HCT116 (cell line): ENCODE results near the gene PFKFB3. TPM values are rescaled to one million over a fixed set of nuclear protein-coding genes. Genes with fewer than 3 reads are reported as not detected.

Experiments used
- ATAC-seq: fragments of 200-7000 bp; cut with Tn5 transposase; 2 replicates; pipeline ENCODE4 v1.9.1; 2020; ENCODE audit warnings: mild to moderate bottlenecking, moderate library complexity
- BruUV-seq: library from RNA; stranded (reverse); fragments of 400-500 nt; replicated peaks from 2 replicates; lab custom pipeline; 2021; lab: Mats Ljungman, UMichigan
- CTCF ChIA-PET: fragments of 300-600 bp; sonication (Branson Sonifier 250); formaldehyde crosslinking; loops from one replicate; lab custom pipeline; 2021; ENCODE audit warnings: antibody characterized with exemption; lab: Charles Lee
- POLR2A ChIA-PET: fragments of 300-600, 350-600 bp; sonication (Branson Sonifier 250); formaldehyde crosslinking; loops from one replicate; lab custom pipeline; 2021; ENCODE audit warnings: antibody characterized with exemption; lab: Charles Lee
- RAD21 ChIA-PET, 2 experiments: fragments of 300-600 bp; sonication (Branson Sonifier 250); formaldehyde crosslinking; loops; one replicate each; lab custom pipeline; 2023; ENCODE audit warnings: low total read pairs in 2 of 2; ENCODE audit not compliant: uncharacterized antibody in 2 of 2, unreplicated experiment in 2 of 2, low non-redundant PET in 1 of 2; lab: Charles Lee
- DNase-seq: peaks from one replicate; pipeline ENCODE4 v3.0.0-alpha.2; 2010; ENCODE audit warnings: low read depth, low spot score
- H2AFZ ChIP-seq: fragments of 200-600 bp; shearing (Covaris generic), sonication (generic); 2 replicates; pipeline ENCODE4 v1.6.1; 2017; ENCODE audit warnings: low read depth, mixed run types, mixed read lengths, antibody characterized with exemption, low read length; ENCODE audit not compliant: poor library complexity, severe bottlenecking
- H3K27ac ChIP-seq: 2 replicates; pipeline ENCODE4 v1.5.1; 2012; ENCODE audit warnings: low read depth, low read length
- H3K27me3 ChIP-seq: fragments of 200-600 bp; sonication (generic); 2 replicates; pipeline ENCODE4 v1.6.1; 2016; ENCODE audit warnings: mixed run types, low read length, mixed read lengths; ENCODE audit not compliant: insufficient read depth
- H3K36me3 ChIP-seq, 2 experiments: fragments of 200-500 bp in 1 of 2; fragments of 200-600 bp in 1 of 2; sonication (Bioruptor generic) in 1 of 2; sonication (generic) in 1 of 2; 2 replicates each; pipeline versions ENCODE4 v1.5.1 to v1.6.1; 2014 to 2016; ENCODE audit warnings: low read length in 2 of 2, inconsistent platforms in 1 of 2, mixed read lengths in 1 of 2, mixed run types in 1 of 2; ENCODE audit not compliant: insufficient read depth in 2 of 2, control insufficient read depth in 1 of 2
- H3K4me1 ChIP-seq, 2 experiments: fragments of 200-600 bp in 1 of 2; sonication (generic) in 1 of 2; 2 replicates each; pipeline versions ENCODE4 v1.5.1 to v1.6.1; 2012 to 2017; ENCODE audit warnings: low read length in 2 of 2, inconsistent platforms in 1 of 2, mild to moderate bottlenecking in 1 of 2, mixed read lengths in 1 of 2, mixed run types in 1 of 2, moderate library complexity in 1 of 2; ENCODE audit not compliant: insufficient read depth in 2 of 2, control insufficient read depth in 1 of 2
- H3K4me2 ChIP-seq: fragments of 200-600 bp; sonication (generic); 2 replicates; pipeline ENCODE4 v1.6.1; 2017; ENCODE audit warnings: mixed run types, low read length, mixed read lengths
- H3K4me3 ChIP-seq, 2 experiments: fragments of 200-600 bp in 1 of 2; sonication (generic) in 1 of 2; replicated peaks in 1 of 2; 2 replicates each; pipeline ENCODE4 v1.5.1; 2011 to 2016; ENCODE audit warnings: low read length in 2 of 2, control low read depth in 1 of 2, low read depth in 1 of 2, mild to moderate bottlenecking in 1 of 2, mixed read lengths in 1 of 2, mixed run types in 1 of 2
- H3K79me2 ChIP-seq: fragments of 200-600 bp; sonication (generic); 2 replicates; pipeline ENCODE4 v1.6.1; 2017; ENCODE audit warnings: mild to moderate bottlenecking, mixed run types, low read length, moderate library complexity, mixed read lengths; ENCODE audit not compliant: insufficient read depth
- H3K9ac ChIP-seq: fragments of 200-600 bp; sonication (generic); 2 replicates; pipeline ENCODE4 v1.6.1; 2016; ENCODE audit warnings: low read length, mixed read lengths
- H3K9me2 ChIP-seq: fragments of 200-600 bp; sonication (generic), shearing (Covaris generic); 2 replicates; pipeline ENCODE4 v1.6.1; 2017; ENCODE audit warnings: mixed run types, mild to moderate bottlenecking, moderate library complexity; ENCODE audit not compliant: insufficient read depth
- H3K9me3 ChIP-seq, 2 experiments: fragments of 200-500 bp in 1 of 2; fragments of 200-600 bp in 1 of 2; sonication (Bioruptor generic) in 1 of 2; sonication (generic) in 1 of 2; 2 replicates each; pipeline ENCODE4 v1.6.1; 2014 to 2017; ENCODE audit warnings: low read length in 2 of 2, mixed read lengths in 2 of 2, inconsistent platforms in 1 of 2, low read depth in 1 of 2, mild to moderate bottlenecking in 1 of 2, mixed run types in 1 of 2, moderate library complexity in 1 of 2; ENCODE audit not compliant: control insufficient read depth in 1 of 2, insufficient read depth in 1 of 2
- H4K20me1 ChIP-seq: fragments of 200-600 bp; sonication (generic), shearing (Covaris generic); 2 replicates; pipeline ENCODE4 v1.6.1; 2017; ENCODE audit warnings: mixed run types, mild to moderate bottlenecking, moderate library complexity; ENCODE audit not compliant: insufficient read depth
- ATF3 ChIP-seq: IDR thresholded peaks from 2 replicates; pipeline ENCODE4 v1.6.1; 2012
- CBX3 ChIP-seq: IDR thresholded peaks from 2 replicates; pipeline ENCODE4 v1.6.1; 2012; ENCODE audit warnings: low read depth
- EZH2 ChIP-seq: fragments of 200-600 bp; sonication (generic); IDR thresholded peaks from 2 replicates; pipeline ENCODE4 v1.6.1; 2017; ENCODE audit warnings: antibody characterized with exemption, mixed run types
- JUND ChIP-seq: IDR thresholded peaks from 2 replicates; pipeline ENCODE4 v1.6.1; 2012
- MAX ChIP-seq: IDR thresholded peaks from 2 replicates; pipeline ENCODE4 v1.6.1; 2012
- POLR2A ChIP-seq: IDR thresholded peaks from 2 replicates; pipeline ENCODE4 v1.7.0; 2011; ENCODE audit warnings: borderline replicate concordance; ENCODE audit not compliant: insufficient read depth, insufficient read length; ENCODE audit errors: extremely low read depth
- POLR2AphosphoS5 ChIP-seq: IDR thresholded peaks from 2 replicates; pipeline ENCODE4 v1.6.1; 2011; ENCODE audit warnings: mild to moderate bottlenecking, low read depth, low read length, moderate library complexity
- RAD21 ChIP-seq: IDR thresholded peaks from 2 replicates; pipeline ENCODE4 v1.6.1; 2012; ENCODE audit warnings: low read depth, mild to moderate bottlenecking
- REST ChIP-seq: IDR thresholded peaks from 2 replicates; pipeline ENCODE4 v1.6.1; 2012; ENCODE audit warnings: low read depth
- SP1 ChIP-seq: IDR thresholded peaks from 2 replicates; pipeline ENCODE4 v1.6.1; 2012; ENCODE audit warnings: low read depth
- SRF ChIP-seq: IDR thresholded peaks from 2 replicates; pipeline ENCODE4 v1.6.1; 2012; ENCODE audit warnings: low read depth
- YY1 ChIP-seq: IDR thresholded peaks from 2 replicates; pipeline ENCODE4 v1.6.1; 2011; ENCODE audit warnings: low read length, low read depth, moderate library complexity, mild to moderate bottlenecking; ENCODE audit not compliant: insufficient replicate concordance; ENCODE audit errors: extremely low read depth
- ZBTB33 ChIP-seq: IDR thresholded peaks from 2 replicates; pipeline ENCODE4 v1.6.1; 2011; ENCODE audit warnings: mild to moderate bottlenecking, low read length, moderate library complexity; ENCODE audit not compliant: insufficient replicate concordance; ENCODE audit errors: extremely low read depth
- ZNF274 ChIP-seq: fragments of 200-500 bp; sonication (Bioruptor generic); IDR thresholded peaks from 2 replicates; pipeline ENCODE4 v1.6.1; 2014; ENCODE audit warnings: mild to moderate bottlenecking, low read depth, low read length, inconsistent platforms
- intact Hi-C: fragments of 100-400 bp; cut with micrococcal nuclease; formaldehyde crosslinking; loops from 2 replicates; pipeline ENCODE4 v1.10.0; 2022
- total RNA-seq: library from RNA; stranded (reverse); gene quantifications from one replicate; pipeline ENCODE4 v1.2.1, GENCODE V29; 2021; ENCODE audit not compliant: unreplicated experiment

PFKFB3 gene
- total RNA-seq, 1 experiment from 2014 or later: 50.8 TPM

- Histone ChIP-seq H3K9me2 (no peaks in the 10 kb centered on the region), H2AFZ (no peak overlapping the region), H3K4me2 (no peak overlapping the region), H3K79me2 (no peaks in the 10 kb centered on the region), H3K4me3 (no peak overlapping the region), H4K20me1 (no peaks in the 10 kb centered on the region), H3K4me1 (no peaks in the 10 kb centered on the region), H3K27ac (no peak overlapping the region), H3K36me3 (no peaks in the 10 kb centered on the region), H3K9ac (no peak overlapping the region), H3K27me3 (no peaks in the 10 kb centered on the region), H3K9me3 (no peaks in the 10 kb centered on the region)
- no TSS peak for BruUV-seq
- TF ChIP-seq YY1 (no peak), MAX (no peak), EZH2 (no peak), REST (no peak), SRF (no peak), POLR2A (no peak), SP1 (no peak), RAD21 (no peak), ZNF274 (no peak), JUND (no peak), CBX3 (no peak), ATF3 (no peak), ZBTB33 (no peak), POLR2AphosphoS5 (no peak)
- DNase-seq: no peak
- CTCF ChIA-PET: no interaction called here
- intact Hi-C loops: no loop called here
- RAD21 ChIA-PET: no interaction called here
- ATAC-seq: no peak
- POLR2A ChIA-PET: interaction anchor here (0.7 kb wide), 1 partner anchor 19 kb away, joined by 3 read pairs; no protein-coding TSS in a partner anchor
Measured at GRCh38 chr10:6256439-6256838, 53.7 kb downstream of the PFKFB3 start.
